HG03045 (cell line): ENCODE results near the gene XPO6.

ENCODE experiments used
- ATAC-seq: cut with Tn5 transposase; IDR thresholded peaks from one replicate; pipeline ENCODE4 v1.9.1; 2021; ENCODE audit warnings: mild to moderate bottlenecking, moderate library complexity; ENCODE audit not compliant: unreplicated experiment

XPO6 gene

DNA sequence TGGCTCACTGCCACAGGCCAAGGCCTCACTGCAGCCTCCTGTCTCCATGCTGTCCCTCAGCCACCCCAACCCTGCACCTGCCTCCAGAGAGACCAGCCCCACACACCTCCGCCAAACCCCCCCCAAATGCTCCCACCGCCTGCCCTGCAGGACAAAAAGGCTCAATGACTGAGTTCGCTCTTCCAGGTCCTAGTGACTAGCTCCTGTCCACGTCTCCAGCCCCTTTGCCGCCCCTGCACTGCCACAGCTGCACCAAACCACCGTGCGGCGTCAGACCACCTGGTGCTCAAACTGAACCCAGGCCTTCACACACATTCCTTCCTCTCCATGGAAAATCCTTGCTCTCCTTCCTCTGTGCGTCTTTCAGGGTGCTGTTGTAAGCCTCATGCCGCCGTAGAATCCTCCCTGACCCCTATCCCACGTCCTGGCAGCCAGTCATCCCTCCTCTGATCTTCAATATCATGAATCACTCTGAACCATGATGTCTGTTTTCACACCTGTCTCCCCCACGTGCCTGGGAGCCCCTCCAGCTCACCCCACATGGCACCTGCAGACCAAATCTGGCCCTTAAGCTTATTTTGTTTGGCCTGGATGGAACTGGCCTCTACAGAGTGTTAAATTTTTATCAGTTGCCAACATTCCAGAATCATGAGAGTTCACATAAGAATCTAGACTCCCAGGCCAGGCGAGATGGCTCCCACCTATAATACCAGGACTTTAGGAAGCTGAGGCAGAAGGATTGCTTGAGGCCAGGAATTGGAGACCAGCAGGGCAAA lies 144.0 kb downstream of the XPO6 start:
- no peak for ATAC-seq

DNA sequence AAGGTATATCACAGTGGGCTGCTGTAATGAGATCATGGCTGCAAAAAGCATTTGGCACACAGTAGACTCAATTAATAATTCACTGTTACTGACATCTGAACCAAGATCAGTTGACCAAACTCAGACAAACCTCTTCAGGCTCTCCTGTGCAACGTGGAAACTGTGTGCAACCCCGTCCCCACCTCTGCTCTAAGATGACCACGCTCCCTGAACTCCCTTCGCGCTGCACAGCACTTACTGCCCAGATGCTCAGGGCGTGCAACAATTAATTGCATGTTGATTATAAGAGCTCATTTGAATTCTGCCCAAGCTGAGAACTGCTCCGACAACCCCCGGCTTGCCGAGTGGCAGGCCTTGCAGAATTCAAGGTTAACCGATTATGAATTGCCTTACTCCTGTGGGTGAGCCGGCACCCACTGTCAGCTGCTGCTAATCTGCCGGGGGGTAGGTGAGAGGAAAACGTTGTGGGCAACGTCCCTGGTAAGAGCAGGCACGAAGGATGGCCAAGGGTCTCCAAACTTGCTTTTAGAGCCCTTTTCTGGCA lies 147.0 kb downstream of the XPO6 start:
- no peak for ATAC-seq

DNA sequence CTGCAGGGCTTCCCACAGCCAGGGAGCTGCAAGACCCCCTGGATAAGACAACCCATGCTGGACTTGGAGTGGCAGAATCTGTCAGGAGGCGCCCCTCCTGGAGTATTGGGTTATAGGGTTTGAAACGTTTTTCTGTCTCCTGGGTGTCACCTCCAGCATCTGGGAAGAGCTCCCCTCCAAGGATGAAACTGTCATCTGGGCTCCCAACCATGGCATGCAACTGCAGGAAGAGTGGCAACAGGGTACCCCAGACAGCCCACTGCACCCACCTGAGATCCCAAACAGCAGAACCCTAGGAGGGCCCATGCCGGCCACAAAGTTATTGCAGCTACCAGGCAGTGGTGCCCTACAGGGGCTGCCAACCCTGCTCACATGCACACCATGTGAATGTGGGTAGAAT lies 147.6 kb downstream of the XPO6 start:
- no peak for ATAC-seq

DNA sequence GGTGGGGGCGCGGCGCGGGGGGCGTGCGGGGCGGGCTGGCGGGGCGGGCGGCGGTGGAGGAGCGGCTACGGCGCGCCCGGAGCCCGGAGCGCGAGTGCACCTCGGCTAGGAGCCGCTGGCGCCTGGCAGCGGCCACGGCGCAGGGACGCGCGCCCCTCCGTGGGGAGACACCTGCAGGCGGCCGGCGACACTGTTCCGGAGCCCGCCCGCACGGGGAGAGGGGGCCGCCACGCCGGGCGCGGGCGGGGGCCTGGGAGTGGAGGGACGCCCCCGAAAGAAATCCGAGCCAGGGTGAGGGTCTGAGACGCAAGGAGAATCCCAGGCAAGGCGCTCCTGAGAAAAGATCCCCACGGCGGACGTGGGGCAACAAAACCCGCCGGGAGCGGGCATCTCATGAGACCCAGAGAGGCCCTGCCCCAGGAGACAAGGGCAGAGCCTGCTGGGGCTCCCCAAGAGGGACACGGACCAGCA lies 148.1 kb downstream of the XPO6 start, which contains the start of gene GSG1L:
Gene GSG1L (minus strand): TSS at position 124 of the 471 bp plus-strand sequence. CDS start 290 bp downstream, outside the sequence.
- no peak for ATAC-seq

DNA sequence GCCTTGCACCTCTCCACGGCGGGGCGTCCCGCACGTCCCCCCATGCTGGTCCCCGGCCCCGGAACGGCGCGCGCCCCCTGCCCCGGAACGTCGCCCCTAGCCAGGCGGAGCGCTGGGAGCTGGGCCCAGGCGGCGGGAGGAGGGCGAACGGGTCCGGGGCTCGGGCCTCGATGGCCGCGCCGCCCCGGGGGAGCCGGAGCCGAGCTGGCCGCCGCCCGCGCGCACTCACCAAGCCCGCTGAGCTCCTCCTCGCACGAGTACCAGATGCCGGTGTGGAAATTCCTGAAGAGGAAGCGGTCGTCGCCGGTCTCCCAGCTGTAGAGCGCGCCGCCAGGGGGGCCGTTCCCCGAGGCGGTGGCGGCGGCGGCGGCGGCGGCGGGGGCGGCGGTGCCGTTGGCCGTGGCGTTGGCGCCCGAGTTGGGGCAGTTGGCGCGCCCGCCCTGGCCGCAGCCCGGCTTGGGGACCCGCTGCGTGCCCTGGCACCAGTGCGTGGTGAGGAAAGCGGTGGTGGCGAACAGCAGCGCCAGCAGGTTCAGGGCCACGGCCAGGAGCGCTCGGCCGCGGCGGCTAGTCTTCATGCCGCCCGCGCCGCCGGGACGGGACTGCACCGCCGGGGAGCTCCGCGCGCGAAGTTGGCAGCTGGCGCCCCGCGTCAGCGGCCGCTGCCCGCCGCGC lies 148.8 kb downstream of the XPO6 start:
- ATAC-seq: no peak

DNA sequence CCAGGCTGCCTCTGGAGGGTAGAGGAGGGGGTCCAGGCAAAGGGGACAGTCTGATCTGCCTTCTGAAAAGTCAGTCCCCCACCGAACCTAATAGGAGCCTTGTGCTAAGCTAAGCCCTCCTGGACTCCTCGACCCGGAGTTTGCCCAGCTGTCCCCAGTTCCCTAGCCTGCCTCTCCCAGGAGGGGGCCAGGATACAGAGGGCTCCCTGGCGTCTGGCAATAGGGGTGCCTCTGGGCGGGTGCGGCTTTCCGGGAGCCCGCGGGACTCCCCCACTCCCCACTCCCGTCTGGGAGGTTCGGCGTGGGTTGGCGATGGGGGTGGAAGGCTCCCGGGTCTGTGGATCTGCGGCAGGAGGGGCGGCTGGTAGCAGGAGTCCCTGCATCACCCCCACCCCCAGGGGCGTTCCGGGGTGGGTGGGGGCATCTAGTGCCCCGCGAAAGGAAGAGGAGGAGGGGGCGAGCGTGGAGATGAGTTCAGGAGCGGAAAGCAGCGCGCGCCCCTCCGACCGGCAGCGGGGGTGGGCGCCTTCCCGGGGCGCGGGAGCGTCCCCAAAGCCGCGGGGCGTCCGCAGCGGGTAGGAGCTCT lies 149.4 kb downstream of the XPO6 start:
- no peak for ATAC-seq

DNA sequence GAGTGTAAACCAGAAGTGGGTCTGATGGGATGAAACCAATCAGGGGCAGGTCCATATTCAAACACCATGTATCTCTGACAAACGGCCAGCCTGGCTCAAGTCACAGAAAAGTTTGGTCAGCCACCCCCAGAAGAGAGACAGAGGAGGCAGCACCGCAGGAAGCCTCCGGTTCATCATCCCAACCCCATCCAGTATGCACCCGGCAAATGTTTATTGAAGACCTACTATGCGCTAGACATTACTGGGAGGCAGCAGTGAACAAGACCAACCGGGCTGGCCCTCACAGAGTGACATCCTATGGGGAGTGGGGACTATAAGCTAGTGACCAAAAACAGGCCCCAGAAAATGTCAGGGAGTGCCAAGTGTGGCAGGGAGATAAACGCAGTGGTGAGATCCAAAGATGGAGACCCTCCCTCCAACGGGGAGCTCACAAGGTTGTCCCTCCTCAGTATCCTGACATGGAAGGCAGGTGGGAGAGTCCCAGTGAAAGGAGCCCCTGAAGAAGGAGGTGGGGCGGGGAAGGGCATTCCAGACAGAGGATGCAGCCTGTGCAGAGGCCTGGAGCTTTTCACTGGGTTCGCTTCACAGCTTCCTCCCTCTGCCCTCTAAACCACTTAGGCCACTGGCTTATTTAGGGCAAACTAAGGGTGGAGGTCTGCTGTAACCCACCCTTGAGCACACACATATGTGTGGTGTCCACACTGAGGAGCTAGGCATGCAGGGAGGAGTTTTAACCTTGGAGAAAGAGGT lies 150.2 kb downstream of the XPO6 start:
- ATAC-seq: no peak

DNA sequence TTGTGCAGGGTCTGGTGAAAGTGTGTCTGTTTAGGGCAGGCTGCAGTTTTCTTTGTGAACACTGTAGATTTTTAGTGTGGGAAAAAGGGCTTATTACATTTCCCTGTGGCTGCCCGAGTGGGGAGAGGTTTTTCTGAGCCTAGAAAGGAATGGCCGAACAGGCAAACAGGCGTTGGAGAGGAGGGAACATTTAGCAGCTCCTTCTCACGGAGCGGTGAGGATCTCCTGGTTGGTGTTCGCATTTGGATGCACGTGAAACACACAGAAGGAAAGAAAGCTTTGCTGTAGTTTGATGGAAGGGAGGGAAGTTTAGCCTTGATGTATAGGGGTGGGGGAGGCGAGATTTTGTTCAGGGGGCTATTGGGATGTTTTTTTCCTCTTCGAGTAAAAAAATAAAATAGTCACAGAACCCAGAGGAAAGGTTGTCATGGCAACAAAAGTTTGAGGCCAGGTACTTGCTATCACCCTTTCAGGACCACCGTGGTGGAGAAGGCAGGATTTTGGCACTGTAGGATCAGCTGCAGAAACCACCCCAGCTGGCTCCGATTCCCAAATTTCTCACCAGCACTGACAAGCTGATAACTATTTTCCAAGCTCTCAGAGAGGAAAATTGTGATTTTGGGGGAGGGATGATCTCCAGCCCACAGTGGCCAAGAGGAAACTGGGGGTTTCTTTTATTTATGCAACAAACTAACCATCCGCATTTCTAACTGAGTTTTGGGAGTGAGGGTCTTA lies 151.8 kb downstream of the XPO6 start:
- no peak for ATAC-seq

DNA sequence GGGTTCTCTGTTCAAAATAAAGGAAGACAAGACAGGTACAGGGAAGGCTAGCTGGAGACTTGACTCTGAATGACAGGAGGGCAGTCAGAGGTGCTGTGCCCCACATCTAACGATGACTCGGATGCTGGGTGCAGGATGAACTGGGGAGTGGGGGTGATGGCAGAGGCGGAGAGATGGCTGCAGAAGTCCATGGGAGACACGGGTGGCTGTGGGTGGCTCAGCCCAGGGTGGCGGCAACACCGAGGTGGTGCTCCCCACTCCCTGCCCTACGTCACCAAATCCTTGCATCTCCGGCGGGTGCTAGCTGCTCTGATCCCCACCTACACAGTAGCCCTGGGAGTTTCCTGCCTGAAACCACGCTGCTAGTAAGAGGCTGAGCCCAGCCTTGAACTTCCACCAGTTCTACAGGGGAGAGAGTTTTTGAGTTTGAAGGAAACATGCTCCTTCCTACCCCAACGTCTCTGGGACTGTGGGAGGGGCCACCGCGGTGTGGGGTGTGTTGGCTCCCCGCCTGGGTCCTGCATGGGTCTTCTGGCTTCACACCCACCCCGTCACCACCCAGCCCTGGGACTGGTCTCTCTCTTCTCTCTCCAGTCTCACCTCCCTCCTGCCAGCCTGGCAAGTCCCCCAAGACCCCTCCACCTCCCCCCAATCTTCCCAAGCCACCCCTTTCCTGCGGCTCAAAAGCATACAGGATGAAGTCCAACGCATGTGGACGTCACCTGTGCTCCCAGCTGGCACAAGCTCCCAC lies 152.8 kb downstream of the XPO6 start:
- no peak for ATAC-seq

DNA sequence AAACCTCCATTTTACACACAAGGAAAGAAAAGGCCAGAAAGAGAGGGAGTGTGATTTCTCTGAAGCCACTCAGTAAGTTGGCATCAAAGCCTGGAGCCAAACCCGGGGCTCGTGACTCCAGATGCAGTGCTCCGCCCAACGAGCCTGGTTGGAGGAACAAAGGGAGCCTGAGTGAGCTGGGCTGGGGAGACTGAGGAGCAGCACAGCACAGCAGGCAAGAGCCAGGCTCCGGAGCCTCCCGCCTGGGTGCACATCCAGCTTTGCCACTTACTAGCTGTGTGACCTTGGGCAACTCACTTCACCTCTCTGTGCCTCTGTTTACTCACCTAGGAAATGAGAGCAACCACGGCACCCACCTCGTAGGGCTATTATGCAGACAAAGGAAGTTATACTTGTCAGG lies 153.8 kb downstream of the XPO6 start:
- no peak for ATAC-seq

DNA sequence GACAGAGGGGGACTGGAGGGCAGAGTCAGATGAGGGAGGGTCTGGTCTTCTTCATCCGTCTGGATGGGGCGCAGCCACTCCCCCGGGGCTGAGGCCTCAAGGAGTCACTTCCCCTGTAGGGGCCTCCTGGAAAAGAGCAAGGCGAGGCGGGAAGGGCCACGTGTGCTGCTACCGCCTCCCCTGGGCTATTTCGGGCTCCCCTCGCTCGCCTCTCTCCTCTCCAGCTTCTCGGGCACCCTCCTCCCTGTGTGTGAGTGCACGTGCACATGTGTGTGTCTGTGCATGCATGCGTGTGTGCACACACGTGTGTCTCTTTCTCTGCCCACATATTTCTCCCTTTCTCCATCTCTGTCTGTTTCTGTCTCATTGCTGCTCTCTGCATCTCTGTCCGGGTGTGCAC lies 158.3 kb downstream of the XPO6 start:
- no peak for ATAC-seq

DNA sequence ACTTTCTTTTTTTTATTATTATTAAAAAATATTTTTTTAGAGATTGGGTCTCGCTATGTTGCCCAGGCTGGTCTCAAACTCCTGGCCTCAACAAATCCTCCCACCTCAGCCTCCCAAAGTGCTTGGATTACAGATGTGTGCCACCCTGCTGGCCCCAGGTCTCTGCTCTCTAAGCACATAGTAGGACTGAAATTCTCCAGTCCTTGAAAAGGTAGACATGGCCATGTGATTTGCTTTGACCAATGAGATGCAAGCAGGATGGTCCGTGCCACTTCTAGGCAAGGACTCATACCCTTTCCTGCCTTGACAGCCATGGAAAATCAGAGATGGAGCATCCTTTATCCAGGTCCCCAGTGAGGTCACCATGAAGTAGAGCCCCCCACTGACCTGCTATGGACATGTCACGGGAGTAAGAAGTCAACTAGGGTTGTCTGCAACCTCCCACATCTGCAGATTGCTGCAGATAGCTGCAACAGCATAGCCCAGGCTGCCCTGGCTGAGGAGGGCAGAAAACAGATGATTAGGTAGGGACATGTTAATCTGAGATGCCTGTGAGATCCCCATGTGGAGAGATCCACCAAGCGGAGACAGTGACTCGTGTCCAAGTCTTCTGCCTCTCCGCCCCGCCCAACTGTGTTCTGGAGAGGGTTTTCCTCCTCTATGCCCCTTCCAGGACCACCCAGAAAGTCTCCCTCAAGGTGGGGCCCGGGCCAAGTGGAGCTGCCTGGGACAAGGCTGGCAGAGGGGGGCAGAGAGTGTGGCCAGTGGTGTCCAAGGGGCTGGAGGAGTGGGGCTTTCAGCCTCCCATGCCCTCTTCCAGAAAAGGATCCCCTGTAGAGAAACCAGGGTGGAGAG lies 159.3 kb downstream of the XPO6 start:
- no peak for ATAC-seq

DNA sequence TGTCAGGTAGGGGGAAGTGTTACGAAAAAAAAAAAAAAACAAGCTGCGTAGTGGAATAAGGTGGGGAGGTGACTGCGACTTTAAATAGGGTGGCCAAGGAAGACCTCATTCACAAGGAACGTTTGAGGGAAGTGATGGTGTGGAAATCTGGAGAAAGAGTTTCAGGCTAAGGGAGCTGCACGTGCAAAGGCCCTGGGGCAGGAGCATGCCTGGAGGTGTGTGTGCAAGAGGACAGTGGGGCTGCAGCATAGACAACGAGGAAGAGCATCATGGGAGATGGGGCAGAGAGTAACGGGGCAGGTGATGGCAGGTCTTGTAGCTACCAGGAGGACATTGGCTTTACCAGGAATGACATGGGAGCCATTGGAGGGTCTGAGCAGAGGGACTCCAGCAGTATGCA lies 160.3 kb downstream of the XPO6 start:
- no peak for ATAC-seq
